Fibroblast of skin of back (primary cell): ENCODE results near the gene CASP3.
"Not testable (repeated sequence)": the region's sequence is repeated elsewhere in the genome, so short reads cannot be mapped to it uniquely, and the experiment has no call there.

Experiments
- DNase-seq: peaks from one replicate; pipeline ENCODE4 v3.0.0-alpha.2; 2013

CASP3 gene

GRCh38 chr4:184662236-184662635, 13.0 kb upstream of the CASP3 start:
- DNase-seq: no peak

GRCh38 chr4:184660978-184661377, 11.7 kb upstream of the CASP3 start:
- no peak for DNase-seq

DNA sequence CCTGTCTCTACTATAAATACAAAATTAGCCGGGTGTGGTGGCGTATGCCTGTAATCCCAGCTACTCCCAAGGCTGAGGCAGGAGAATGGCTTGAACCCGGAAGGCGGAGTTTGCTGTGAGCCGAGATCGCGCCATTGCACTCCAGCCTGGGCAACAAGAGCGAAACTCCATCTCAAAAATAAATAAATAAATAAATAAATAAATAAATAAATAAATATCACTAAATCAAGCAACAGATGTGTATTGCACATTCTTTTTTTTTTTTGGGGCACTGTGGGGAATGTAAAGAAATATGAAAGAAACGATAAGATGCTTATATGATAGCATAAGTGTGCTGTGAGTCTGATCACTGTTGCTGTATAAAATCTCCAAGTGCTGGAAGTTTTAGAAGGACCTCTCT, 8.6 kb upstream of the CASP3 start:
- DNase-seq: not testable (repeated sequence)

- DNase-seq: no peak
Measured at GRCh38 chr4:184657144-184657543, 7.9 kb upstream of the CASP3 start.

- DNase-seq: no peak
Measured at GRCh38 chr4:184655889-184656869, 6.9 kb upstream of the CASP3 start.

DNA sequence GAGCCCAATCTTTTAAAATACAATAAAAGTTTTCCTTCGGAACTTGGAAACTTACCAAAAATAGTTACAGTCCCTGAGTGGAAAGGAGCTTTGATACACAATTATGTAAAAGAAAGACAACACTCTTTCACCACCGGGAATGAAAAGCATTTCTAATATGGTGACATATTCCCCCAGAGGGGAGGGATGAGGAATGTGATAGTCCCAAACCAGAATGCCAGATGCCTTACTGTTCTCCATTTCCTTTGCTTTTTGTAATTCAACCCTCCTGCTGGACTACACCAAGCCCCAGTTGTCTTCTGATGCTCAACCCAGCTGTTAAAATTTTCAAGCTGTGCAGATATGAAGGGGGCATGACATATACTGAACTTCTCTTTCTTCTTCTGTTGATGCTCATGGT, 4.4 kb upstream of the CASP3 start:
- peak; percentile 95 for DNase-seq

DNA sequence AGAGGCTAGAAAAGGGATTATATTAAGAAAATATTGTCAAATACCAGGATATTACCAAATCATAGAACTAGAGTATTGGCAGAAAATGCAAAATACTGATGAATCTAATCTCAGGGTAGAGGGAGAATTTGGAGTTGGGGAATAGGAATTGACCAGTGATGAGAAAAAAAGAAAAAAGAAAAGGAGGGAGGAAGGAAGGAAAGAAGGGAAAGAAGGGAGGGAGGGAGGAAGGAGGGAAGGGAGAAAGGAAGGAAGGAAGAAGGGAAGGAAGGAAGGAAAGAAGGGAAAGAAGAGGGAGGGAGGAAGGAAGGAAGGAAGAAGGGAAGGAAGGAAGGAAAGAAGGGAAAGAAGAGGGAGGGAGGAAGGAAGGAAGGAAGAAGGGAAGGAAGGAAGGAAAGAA, 3.4 kb upstream of the CASP3 start:
- not testable (repeated sequence) for DNase-seq

DNA sequence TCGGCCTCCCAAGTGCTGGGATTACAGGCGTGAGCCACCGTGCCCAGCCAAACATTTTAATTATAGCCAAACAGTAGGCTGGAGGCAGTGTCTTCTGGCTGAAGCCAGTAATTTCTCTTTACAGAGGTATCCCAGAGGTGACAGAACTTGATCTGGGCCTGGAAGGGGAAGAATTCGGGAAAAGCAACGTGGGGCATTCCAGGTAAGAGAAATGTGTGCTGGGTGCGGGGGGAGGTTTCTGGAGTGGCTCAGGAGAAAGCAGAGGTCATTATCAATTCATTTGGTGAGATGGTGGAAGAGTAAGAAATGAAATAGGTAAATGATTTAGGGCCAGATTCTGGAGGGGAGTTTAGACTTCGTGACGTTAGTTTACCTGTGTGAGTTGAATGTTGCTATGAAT, 2.7 kb upstream of the CASP3 start:
- no peak for DNase-seq

GRCh38 chr4:184649971-184650855, 966 bp upstream of the CASP3 start:
- DNase-seq: peak; percentile 46

- peak; percentile 62 for DNase-seq
Measured at GRCh38 chr4:184648313-184649025, 778 bp downstream of the CASP3 start.

DNA sequence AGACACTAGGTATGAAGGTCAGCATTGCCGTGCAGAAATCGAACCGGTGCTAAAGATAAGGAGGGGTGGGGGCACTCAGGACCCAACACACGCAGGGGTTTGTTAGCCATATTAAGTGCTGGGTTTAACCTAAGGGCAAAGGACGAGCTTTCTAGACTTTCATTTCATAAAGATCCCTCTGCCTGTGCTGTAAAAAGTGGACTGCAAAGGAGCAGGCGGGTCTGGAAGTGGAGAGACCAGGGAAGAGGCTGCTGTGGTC, 1.3 kb downstream of the CASP3 start:
- DNase-seq: no peak

- peak; percentile 22 for DNase-seq
Measured at GRCh38 chr4:184647266-184648053, 1.8 kb downstream of the CASP3 start.

DNA sequence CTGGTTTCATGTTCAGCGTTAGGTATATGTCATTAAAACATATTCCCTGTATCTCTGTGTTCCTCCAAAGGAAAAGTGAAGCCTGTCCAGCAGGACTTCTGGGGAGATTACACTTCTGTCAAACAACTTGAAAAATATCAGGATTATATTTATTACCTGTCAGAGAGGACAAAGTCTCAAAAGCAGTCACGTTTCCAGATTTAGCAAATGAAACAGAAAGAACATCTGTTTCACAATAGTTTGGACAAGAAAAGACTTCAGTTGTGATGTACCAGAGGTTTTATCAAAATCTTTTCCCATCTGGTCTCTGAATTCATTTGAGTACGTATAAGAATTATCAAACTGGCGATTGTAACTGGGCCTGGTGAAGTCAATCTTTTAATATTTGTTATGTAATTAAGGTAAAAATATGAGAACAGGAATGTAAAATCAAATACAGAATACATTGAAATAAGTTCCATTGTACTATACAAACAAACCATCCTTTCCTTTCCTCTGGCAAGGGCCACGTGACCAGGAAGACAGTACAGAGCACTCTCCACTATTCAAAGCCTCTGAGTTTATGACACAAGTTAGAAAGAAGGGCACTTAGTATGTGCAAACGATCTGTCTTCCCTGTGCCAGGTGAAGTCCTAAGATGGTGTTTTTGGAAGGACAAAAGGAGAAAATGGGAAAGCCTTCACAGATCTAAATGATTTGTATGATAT, 3.2 kb downstream of the CASP3 start:
- DNase-seq: no peak

DNA sequence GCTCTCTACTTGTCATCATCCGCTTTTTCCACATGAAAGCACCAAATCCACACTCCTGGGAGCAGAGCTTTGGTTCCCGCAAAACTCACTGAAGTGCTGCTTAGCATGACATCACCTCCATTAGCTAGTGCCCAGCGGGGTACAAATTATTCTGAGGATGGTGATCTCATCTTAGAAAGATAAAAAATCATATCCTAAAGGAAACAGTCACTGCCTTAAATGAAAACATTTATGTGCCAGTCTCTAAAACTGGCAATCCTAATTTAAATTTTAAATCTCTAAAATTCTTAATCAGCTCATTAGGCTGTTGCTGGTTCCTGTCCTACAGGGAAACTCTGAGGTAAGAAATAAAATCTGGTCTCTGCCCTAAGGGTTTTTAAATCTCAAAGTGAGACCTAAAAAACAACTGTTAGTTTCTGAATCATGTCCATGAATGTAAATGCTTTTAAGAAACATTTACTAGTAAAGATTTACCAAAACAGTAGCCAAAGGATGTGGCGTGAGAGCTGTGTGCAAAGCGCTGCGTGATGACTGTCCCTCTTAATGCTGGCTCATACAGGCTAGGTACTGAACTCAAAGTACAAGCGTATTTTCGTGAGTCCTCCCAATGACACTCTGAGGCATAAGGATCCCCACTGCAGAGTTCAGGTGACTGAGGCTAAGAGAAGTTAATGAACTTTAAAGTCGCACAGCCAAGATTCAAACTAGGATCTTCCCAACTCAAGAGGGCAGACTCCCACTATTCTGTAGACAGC, 4.5 kb downstream of the CASP3 start:
- DNase-seq: peak; percentile 70

GRCh38 chr4:184643731-184644130, 5.5 kb downstream of the CASP3 start:
- no peak for DNase-seq

GRCh38 chr4:184641451-184641850, 7.8 kb downstream of the CASP3 start:
- DNase-seq: no peak

- DNase-seq: no peak
Measured at GRCh38 chr4:184641022-184641421, 8.2 kb downstream of the CASP3 start.

DNA sequence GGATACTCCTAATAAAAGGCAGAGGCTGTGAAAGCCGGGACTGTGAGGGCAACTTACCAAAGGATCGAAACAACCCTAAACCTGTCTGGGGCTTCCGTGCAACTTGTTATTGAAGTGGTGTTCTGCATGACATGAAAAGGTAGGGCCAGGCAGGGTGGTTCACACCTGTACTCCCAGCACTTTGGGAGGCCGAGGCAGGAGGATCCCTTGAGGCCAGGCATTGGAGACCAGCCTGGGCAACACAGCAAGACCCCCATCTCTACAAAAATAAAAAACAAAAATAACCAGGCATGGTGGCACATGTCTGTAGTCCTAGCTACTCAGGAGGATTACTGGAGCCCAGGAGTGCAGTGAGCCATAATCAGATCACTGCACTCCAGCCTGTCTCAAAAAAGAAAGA, 12.3 kb downstream of the CASP3 start:
- no peak for DNase-seq

DNA sequence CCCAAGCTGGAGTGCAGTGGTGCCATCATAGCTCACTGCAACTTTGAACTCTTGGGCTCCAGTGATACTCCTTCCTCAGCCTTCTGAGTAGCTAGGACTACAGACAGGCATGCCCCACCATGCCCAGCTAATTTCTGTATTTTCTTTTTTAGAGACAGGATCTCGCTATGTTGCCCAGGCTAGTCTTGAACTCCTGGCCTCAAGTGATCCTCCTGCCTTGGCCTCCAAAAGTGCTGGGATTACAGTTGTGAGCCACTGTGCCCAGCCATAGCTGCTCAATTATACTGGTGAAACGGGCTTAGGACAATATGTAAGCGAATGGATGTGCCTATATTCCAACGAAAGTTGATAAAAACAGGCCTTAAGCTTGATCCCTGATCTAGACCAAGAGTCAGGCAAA, 13.1 kb downstream of the CASP3 start:
- no peak for DNase-seq

- no peak for DNase-seq
Measured at GRCh38 chr4:184635381-184635780, 13.9 kb downstream of the CASP3 start.

GRCh38 chr4:184632842-184633241, 16.4 kb downstream of the CASP3 start:
- no peak for DNase-seq
